ENCODE results near the gene G0S2. TPM values are rescaled to one million over a fixed set of nuclear protein-coding genes. Genes with fewer than 3 reads are reported as not detected.

The G0S2 gene
- total RNA-seq, 1 donor from 2014 or later = 187 TPM

DNA sequence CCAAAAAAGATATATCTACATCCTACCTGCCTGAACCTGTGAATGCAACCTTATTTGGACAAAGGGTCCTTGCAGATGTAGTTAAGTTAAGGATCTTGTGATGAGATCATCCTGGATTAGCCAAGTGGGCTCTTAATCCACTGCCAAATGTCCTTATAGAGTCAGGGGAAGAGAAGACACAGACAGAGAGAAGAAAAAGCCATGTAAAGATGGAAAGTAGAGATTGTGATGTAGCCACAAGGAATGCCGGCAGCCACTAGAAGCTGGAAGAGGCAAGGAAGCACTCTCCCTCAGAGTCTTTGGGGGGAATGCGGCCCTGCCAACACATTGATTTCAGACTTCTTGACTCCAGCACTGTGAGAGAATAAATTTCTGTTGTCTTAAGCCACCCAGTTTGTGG lies 45.6 kb downstream of the G0S2 start:
- H3K9me3 ChIP-seq = no peaks in the 10 kb centered on the region
- H3K36me3 ChIP-seq = no peaks in the 10 kb centered on the region
- H3K4me3 ChIP-seq = no peak overlapping the region
- no peaks in the 10 kb centered on the region for H3K27me3 ChIP-seq
- intact Hi-C loops (cut with DNase I) = no loop called here
- no peak for DNase-seq (ENCODE audit: extremely low spot score in 2 of 2)
- TF ChIP-seq POLR2AphosphoS5 (IDR thresholded peaks at IDR 0.05; ENCODE audit: insufficient read depth in 1 of 2, low read depth in 1 of 2) = no peak
- no peak for TF ChIP-seq POLR2A (IDR thresholded peaks at IDR 0.05)
- TF ChIP-seq, protein P1, sequence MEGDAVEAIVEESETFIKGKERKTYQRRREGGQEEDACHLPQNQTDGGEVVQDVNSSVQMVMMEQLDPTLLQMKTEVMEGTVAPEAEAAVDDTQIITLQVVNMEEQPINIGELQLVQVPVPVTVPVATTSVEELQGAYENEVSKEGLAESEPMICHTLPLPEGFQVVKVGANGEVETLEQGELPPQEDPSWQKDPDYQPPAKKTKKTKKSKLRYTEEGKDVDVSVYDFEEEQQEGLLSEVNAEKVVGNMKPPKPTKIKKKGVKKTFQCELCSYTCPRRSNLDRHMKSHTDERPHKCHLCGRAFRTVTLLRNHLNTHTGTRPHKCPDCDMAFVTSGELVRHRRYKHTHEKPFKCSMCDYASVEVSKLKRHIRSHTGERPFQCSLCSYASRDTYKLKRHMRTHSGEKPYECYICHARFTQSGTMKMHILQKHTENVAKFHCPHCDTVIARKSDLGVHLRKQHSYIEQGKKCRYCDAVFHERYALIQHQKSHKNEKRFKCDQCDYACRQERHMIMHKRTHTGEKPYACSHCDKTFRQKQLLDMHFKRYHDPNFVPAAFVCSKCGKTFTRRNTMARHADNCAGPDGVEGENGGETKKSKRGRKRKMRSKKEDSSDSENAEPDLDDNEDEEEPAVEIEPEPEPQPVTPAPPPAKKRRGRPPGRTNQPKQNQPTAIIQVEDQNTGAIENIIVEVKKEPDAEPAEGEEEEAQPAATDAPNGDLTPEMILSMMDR (IDR thresholded peaks at IDR 0.05) = no peak
- no peak overlapping the region for H3K27ac ChIP-seq
- peaks cover 11% of the 10 kb centered on the region for H3K4me1 ChIP-seq

DNA sequence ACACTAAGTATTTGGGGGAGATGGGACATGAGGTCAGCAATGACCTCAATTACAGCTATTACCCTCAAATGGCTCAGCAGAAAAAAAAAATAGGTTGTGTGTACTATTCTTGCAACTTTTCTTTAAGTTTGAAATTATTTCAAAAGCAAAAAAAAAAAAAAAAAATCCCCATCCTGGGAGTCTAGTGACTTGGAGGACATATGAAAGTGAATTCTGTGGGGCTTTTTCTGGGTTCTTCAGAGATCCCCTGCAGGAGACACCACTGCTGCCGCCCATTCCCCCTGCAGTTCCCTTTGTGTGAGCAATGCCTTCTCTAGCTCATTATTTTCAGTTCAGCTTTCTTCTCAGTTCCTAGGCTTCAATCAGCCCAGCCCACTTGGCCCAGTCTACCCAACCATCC lies 46.1 kb downstream of the G0S2 start:
- H3K4me1 ChIP-seq = peaks cover 11% of the 10 kb centered on the region
- no peak overlapping the region for H3K4me3 ChIP-seq
- no peaks in the 10 kb centered on the region for H3K27me3 ChIP-seq
- no peaks in the 10 kb centered on the region for H3K9me3 ChIP-seq
- no peak overlapping the region for H3K27ac ChIP-seq
- TF ChIP-seq POLR2A (IDR thresholded peaks at IDR 0.05) = no peak
- TF ChIP-seq POLR2AphosphoS5 (IDR thresholded peaks at IDR 0.05; ENCODE audit: insufficient read depth in 1 of 2, low read depth in 1 of 2) = no peak
- TF ChIP-seq, protein P1 (IDR thresholded peaks at IDR 0.05) = no peak
- no peaks in the 10 kb centered on the region for H3K36me3 ChIP-seq
- no peak for DNase-seq (ENCODE audit: extremely low spot score in 2 of 2)
- intact Hi-C loops (cut with DNase I) = no loop called here

DNA sequence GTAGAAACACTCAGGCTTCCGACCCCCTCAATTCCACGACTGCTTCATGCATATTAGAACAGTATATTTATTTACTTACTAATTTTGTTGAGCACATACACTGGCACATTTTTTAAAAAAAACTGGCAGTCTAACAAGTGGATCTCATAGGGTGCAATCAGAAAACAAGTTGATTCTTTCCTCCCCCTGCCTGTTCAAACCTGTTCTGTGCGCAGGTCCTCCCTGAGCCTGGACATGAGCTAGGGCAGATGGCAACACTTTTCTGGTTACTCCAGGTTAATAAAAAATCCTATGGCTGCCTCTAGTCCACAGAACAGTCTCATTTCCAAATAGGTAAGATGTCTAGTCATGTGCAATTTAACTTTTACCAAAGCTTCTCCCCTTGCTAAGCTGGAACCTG lies 48.1 kb downstream of the G0S2 start:
- Histone ChIP-seq H3K4me3 (no peak overlapping the region), H3K27ac (no peak overlapping the region), H3K9me3 (no peaks in the 10 kb centered on the region), H3K27me3 (no peaks in the 10 kb centered on the region), H3K36me3 (no peaks in the 10 kb centered on the region), H3K4me1 (peaks cover 11% of the 10 kb centered on the region)
- intact Hi-C loops (cut with DNase I) = no loop called here
- no peak for DNase-seq (ENCODE audit: extremely low spot score in 2 of 2)
- TF ChIP-seq POLR2AphosphoS5 (IDR thresholded peaks at IDR 0.05; ENCODE audit: insufficient read depth in 1 of 2, low read depth in 1 of 2) (no peak), POLR2A (IDR thresholded peaks at IDR 0.05) (no peak)
- TF ChIP-seq, protein P1 (IDR thresholded peaks at IDR 0.05) = no peak

DNA sequence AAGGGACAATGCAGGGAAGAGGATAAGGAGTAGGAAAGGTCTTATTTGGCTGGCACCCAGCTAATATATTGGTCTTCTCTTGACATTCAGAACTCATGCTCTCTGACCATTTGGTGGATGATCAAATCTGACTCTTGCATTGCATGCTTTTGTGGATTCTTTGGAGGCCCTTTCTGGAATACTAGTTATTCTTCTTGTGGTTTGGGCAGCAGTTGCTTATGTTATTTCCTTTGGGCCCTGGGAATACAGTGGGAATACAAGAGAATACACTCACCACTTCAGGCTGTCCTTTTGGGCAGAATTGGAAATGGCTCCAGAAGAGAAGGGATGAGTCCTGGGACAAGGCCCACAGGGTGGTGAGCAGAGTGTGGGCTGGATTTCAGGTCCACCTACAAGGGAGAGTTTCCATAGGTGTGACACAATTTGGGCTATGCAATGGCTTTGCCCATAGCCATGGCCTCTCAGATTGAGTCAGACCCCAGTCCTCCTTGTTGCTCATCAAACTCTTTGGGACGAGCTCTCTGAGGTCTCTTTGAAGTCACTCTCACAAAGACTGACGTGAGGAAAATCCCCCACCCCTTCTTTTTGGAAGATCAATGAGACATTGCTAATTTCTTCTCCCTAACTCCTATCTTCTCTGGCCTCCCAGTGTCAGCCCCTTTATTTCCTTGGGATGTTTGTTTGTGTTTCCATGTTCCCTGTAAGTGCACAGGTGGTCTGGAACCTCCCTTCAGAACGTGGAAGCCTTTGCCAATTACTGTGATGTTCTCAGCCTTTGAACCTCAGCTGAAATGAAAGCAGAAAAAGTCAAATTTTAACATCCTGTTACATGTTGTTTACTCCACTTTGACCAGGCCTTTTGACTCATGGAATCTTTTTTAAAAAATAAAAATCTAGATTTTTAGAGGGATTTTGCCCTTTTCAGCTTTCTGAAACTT lies 48.8 kb downstream of the G0S2 start:
- Histone ChIP-seq H3K4me1 (peaks cover 11% of the 10 kb centered on the region), H3K9me3 (no peaks in the 10 kb centered on the region), H3K27ac (no peak overlapping the region), H3K4me3 (no peak overlapping the region), H3K36me3 (no peaks in the 10 kb centered on the region), H3K27me3 (no peaks in the 10 kb centered on the region)
- intact Hi-C loops (cut with DNase I) = no loop called here
- TF ChIP-seq, protein P1 (IDR thresholded peaks at IDR 0.05) = no peak
- TF ChIP-seq POLR2A (IDR thresholded peaks at IDR 0.05) (no peak), POLR2AphosphoS5 (IDR thresholded peaks at IDR 0.05; ENCODE audit: insufficient read depth in 1 of 2, low read depth in 1 of 2) (no peak)
- no peak for DNase-seq (ENCODE audit: extremely low spot score in 2 of 2)

Other genes starting within 250 kb of the G0S2 start
- not detected for gene CAMK1G, start 91.7 kb upstream of the G0S2 start, total RNA-seq
- gene LAMB3, start 23.0 kb upstream of the G0S2 start, total RNA-seq = 68.8 TPM
- gene HSD11B1, start 29.4 kb downstream of the G0S2 start, total RNA-seq = 18.7 TPM
- 7.1 TPM for gene TRAF3IP3, start 80.6 kb downstream of the G0S2 start, total RNA-seq
- 2.0 TPM for gene C1orf74, start 109.1 kb downstream of the G0S2 start, total RNA-seq
- 83.5 TPM for gene IRF6, start 130.7 kb downstream of the G0S2 start, total RNA-seq
- 5.9 TPM for gene UTP25, start 152.6 kb downstream of the G0S2 start, total RNA-seq